Astrocyte (in vitro differentiated cells and primary cell): ENCODE data around the gene POU3F1. TPM values are rescaled to one million over a fixed set of nuclear protein-coding genes. Genes with fewer than 3 reads are reported as not detected.

Source experiments
- DNase-seq: peaks from one replicate; pipeline ENCODE4 v3.0.0-alpha.2; 2010; ENCODE audit warnings: low read depth
- FAIRE-seq: peaks from 2 replicates; lab custom pipeline; 2011; peaks lifted over from hg19 to GRCh38; lab: Jason Lieb, UNC
- H2AFZ ChIP-seq: 2 replicates; pipeline ENCODE4 v1.6.0; 2012; ENCODE audit warnings: low read depth, low read length, inconsistent platforms
- H3K27ac ChIP-seq: 2 replicates; pipeline ENCODE4 v1.5.1; 2011; ENCODE audit warnings: low read depth, low read length, inconsistent platforms
- H3K27me3 ChIP-seq: 2 replicates; pipeline ENCODE4 v1.6.0; 2011; ENCODE audit warnings: low read length, inconsistent platforms; ENCODE audit not compliant: insufficient read depth
- H3K36me3 ChIP-seq: 2 replicates; pipeline ENCODE4 v1.5.1; 2011; ENCODE audit warnings: low read length, inconsistent platforms; ENCODE audit not compliant: insufficient read depth
- H3K4me1 ChIP-seq: 2 replicates; pipeline ENCODE4 v1.5.1; 2011; ENCODE audit warnings: low read length, inconsistent platforms; ENCODE audit not compliant: insufficient read depth
- H3K4me2 ChIP-seq: 2 replicates; pipeline ENCODE4 v1.6.0; 2012; ENCODE audit warnings: low read length, inconsistent platforms
- H3K4me3 ChIP-seq: 2 replicates; pipeline ENCODE4 v1.5.1; 2011; ENCODE audit warnings: low read depth, mild to moderate bottlenecking, low read length, inconsistent platforms; ENCODE audit not compliant: insufficient read depth
- H3K79me2 ChIP-seq: 2 replicates; pipeline ENCODE4 v1.6.0; 2012; ENCODE audit warnings: mild to moderate bottlenecking, low read length, inconsistent platforms; ENCODE audit not compliant: insufficient read depth
- H3K9ac ChIP-seq: 2 replicates; pipeline ENCODE4 v1.6.0; 2012; ENCODE audit warnings: mild to moderate bottlenecking, low read length, inconsistent platforms
- H3K9me3 ChIP-seq: 2 replicates; pipeline ENCODE4 v1.5.1; 2012; ENCODE audit warnings: low read depth, mild to moderate bottlenecking, low read length, inconsistent platforms; ENCODE audit not compliant: insufficient read depth
- H4K20me1 ChIP-seq: 2 replicates; pipeline ENCODE4 v1.6.0; 2012; ENCODE audit warnings: low read length, inconsistent platforms; ENCODE audit not compliant: insufficient read depth
- H3K27ac Mint-ChIP-seq: one replicate; pipeline ENCODE4 v1.8.0; 2021; ENCODE audit warnings: mild to moderate bottlenecking, mixed read lengths; ENCODE audit not compliant: unreplicated experiment
- H3K27me3 Mint-ChIP-seq: one replicate; pipeline ENCODE4 v1.8.0; 2021; ENCODE audit warnings: low read depth, mixed read lengths; ENCODE audit not compliant: unreplicated experiment
- H3K36me3 Mint-ChIP-seq: one replicate; pipeline ENCODE4 v1.8.0; 2021; ENCODE audit warnings: low read depth, mixed read lengths; ENCODE audit not compliant: unreplicated experiment
- H3K4me1 Mint-ChIP-seq: one replicate; pipeline ENCODE4 v1.8.0; 2021; ENCODE audit warnings: low read depth, mixed read lengths; ENCODE audit not compliant: unreplicated experiment
- H3K4me3 Mint-ChIP-seq: one replicate; pipeline ENCODE4 v1.8.0; 2021; ENCODE audit warnings: mild to moderate bottlenecking, moderate library complexity, mixed read lengths; ENCODE audit not compliant: unreplicated experiment
- H3K9me3 Mint-ChIP-seq: one replicate; pipeline ENCODE4 v1.8.0; 2021; ENCODE audit warnings: mild to moderate bottlenecking, mixed read lengths; ENCODE audit not compliant: unreplicated experiment
- CTCF ChIP-seq: IDR thresholded peaks from 2 replicates; pipeline ENCODE4 v1.5.1; 2011; ENCODE audit warnings: low read depth, mild to moderate bottlenecking, inconsistent platforms, low read length, moderate library complexity; ENCODE audit not compliant: insufficient read depth
- EZH2 ChIP-seq: IDR thresholded peaks from 2 replicates; pipeline ENCODE4 v1.6.1; 2012; ENCODE audit warnings: mild to moderate bottlenecking, low read length, inconsistent platforms; ENCODE audit not compliant: insufficient read depth
- total RNA-seq: library from RNA; stranded (reverse); gene quantifications from 2 replicates; pipeline ENCODE4 v1.2.1, GENCODE V29; 2021

The POU3F1 gene
- total RNA-seq, 1 donor from 2014 or later = 2.3 TPM

- no peak overlapping the region for H3K27ac Mint-ChIP-seq
- Histone ChIP-seq H3K79me2 (no peaks in the 10 kb centered on the region), H3K27ac (no peak overlapping the region), H3K9ac (no peak overlapping the region), H3K4me1 (peaks cover 12% of the 10 kb centered on the region), H3K4me3 (no peak overlapping the region), H3K36me3 (no peaks in the 10 kb centered on the region), H2AFZ (peak overlapping the region; percentile 26), H4K20me1 (peaks cover 4% of the 10 kb centered on the region), H3K9me3 (no peaks in the 10 kb centered on the region), H3K4me2 (peak overlapping the region; percentile 84), H3K27me3 (peaks cover 35% of the 10 kb centered on the region)
- peaks cover 5% of the 10 kb centered on the region for H3K4me1 Mint-ChIP-seq
- peak overlapping the region; percentile 67 for H3K4me3 Mint-ChIP-seq
- peaks cover 4% of the 10 kb centered on the region for H3K36me3 Mint-ChIP-seq
- FAIRE-seq (no peak), DNase-seq (no peak)
- no peaks in the 10 kb centered on the region for H3K9me3 Mint-ChIP-seq
- no peak for TF ChIP-seq CTCF
- TF ChIP-seq EZH2 = peak; percentile 99
- H3K27me3 Mint-ChIP-seq = peaks cover 27% of the 10 kb centered on the region
Observed at GRCh38 chr1:38045401-38046332, 926 bp downstream of the POU3F1 start.

- Histone ChIP-seq H3K4me2 (peak overlapping the region; percentile 84), H3K36me3 (no peaks in the 10 kb centered on the region), H3K27ac (no peak overlapping the region), H3K4me3 (peak overlapping the region; percentile 61), H3K79me2 (no peaks in the 10 kb centered on the region), H3K27me3 (peaks cover 35% of the 10 kb centered on the region), H3K9ac (peak overlapping the region; percentile 48), H2AFZ (no peak overlapping the region), H3K9me3 (no peaks in the 10 kb centered on the region), H4K20me1 (peaks cover 4% of the 10 kb centered on the region), H3K4me1 (peaks cover 12% of the 10 kb centered on the region)
- H3K4me3 Mint-ChIP-seq = peak overlapping the region; percentile 92
- H3K36me3 Mint-ChIP-seq = peaks cover 4% of the 10 kb centered on the region
- peak overlapping the region; percentile 69 for H3K27ac Mint-ChIP-seq
- peaks cover 8% of the 10 kb centered on the region for H3K4me1 Mint-ChIP-seq
- H3K27me3 Mint-ChIP-seq = peaks cover 27% of the 10 kb centered on the region
- FAIRE-seq (no peak), DNase-seq (no peak)
- H3K9me3 Mint-ChIP-seq = no peaks in the 10 kb centered on the region
- no peak for TF ChIP-seq CTCF
- peak; percentile 86 for TF ChIP-seq EZH2
Observed at GRCh38 chr1:38044221-38045215, 2.1 kb downstream of the POU3F1 start.
